ENCODE data around the gene SBK3.
A peak's percentile ranks its signal among the peaks of the same experiment; 100 is the strongest.
"Not testable (repeated sequence)": the region's sequence is repeated elsewhere in the genome, so short reads cannot be mapped to it uniquely, and the experiment has no call there.

Gene SBK3

DNA sequence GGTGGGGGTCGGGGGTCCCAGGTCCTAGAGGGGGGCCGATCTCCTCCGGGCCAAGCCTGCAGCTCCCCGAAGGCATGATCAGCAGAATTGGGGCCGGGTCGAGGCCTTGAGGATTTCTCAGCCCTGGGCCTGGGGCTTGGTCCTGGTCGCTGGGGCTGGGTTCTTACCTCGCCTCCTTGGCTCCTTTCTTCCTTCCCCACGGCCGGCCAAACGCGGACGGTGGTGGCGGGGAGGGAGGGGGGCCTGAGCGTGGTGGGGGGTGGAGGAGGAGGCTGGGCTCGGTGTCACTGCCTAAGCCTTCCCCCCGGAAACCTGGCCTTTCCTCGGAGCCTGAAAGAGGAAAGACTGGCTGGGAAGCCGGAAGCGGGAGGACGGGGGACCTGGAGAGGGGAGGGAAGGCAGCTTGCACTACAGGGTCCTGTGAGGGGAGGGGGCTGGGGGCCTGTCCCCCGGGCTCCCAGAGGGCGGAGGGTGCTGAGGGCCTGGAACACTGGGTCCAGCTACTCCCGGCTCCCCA is 35.3 kb upstream of the SBK3 start, which contains the start of gene ZNF579:
Gene ZNF579, minus strand, starts transcription at position 221 of the 517 bp plus-strand sequence. CDS start 1,209 bp downstream, outside the sequence.
- H3K9me3 Mint-ChIP-seq = no peaks in the 10 kb centered on the region
- H3K36me3 Mint-ChIP-seq (ENCODE audit: low read depth) = peaks cover 15% of the 10 kb centered on the region
- peaks cover 28% of the 10 kb centered on the region for H3K4me1 Mint-ChIP-seq (ENCODE audit: low read depth)
- peak within 1 kb of the TSS; percentile 95 for H3K4me3 Mint-ChIP-seq
- H3K27me3 Mint-ChIP-seq = no peaks in the 10 kb centered on the region
- H3K27ac Mint-ChIP-seq = peak within 1 kb of the TSS; percentile 92

DNA sequence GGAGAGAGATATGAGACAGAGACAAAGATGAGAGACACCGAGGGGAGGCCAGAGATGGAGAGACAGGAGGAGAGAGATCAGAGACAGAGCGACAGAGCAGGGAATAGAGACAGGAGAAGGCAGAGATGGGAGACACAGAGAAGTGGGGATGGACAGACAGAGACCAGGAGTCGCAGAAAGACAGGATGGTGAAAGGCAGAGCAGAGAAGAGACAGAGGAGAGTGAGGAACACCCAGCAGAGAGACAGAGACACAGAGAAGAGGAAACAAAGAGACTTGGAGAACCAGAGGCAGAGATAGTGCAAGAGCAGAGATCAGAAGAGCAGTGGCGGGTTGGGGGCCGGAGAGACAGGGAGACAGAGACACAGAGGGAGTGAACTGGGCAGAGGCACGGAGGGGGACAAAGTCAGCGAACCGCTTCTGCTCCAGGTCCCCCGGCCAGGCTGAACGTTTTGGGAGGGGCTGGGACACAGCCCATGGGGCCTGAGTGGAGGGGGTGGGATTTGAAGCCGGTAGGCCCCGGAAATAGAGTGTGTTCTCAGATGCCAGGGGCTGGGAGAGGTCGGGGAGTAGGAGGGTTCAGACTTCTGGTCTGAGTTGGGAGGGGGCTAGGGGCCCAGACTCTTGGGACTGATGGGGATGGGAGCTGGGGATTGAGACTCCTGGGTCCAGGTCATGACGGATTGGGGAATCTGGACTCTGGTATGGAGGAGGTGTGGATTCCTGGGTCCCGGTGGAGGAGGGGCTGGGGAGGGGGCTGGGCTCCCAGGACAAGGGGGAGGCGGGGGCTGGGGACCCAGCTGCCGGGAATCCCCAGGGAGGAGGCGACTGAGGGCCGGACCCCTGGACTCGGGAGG is 34.7 kb upstream of the SBK3 start:
- Mint-ChIP-seq H3K4me3 (peak overlapping the region; percentile 95), H3K9me3 (no peaks in the 10 kb centered on the region), H3K36me3 (ENCODE audit: low read depth) (peaks cover 15% of the 10 kb centered on the region), H3K4me1 (ENCODE audit: low read depth) (peaks cover 22% of the 10 kb centered on the region), H3K27me3 (no peaks in the 10 kb centered on the region), H3K27ac (peak overlapping the region; percentile 92)

DNA sequence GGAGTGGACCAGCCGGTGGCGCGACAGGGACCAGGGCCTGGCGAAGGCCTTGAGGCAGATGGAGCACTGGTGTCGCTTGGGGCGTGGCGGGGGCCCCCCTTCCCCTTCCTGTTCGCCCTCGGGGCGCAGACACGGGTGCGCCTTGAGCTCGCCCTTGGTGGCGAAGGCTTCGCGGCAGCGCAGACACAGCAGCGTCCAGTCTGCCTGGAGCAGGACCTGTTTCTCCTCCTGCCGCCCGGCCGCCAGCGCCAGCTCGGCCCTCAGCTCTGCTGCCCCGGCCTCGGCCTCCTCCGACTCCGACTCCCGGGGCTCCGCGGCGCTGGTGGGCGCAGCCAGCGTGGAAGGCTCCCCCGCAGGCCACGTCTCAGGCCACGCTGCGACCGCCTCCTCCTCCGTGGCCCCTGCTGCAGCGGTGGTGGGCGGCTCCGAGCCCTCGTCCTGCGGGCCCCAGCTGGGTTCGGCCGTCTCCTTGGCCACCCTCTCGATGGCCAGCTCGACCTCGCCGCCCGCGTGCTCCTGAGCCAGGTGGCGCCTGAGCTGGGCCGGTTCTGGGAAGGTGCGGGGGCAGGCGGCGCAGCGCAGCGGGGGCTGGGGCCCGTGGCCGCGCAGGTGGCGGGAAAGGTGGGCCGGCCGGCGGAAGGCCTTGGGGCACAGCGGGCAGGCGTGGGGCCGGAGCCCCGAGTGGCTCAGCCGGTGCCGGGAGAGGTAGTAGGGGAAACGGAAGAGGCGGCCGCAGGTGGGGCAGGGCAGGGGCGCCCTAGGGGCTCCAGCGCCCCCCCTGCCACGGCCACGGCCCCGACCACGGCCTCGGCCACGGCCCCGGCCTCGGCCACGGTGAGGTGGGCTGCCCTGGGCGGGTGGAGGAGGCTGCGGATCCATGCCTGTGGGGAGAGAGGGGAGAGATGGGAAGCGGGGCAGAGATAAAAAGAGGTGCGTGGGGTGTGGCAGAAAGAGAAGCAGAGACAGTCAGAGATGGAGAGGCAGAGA is 33.7 kb upstream of the SBK3 start:
- Mint-ChIP-seq H3K9me3 (no peaks in the 10 kb centered on the region), H3K27me3 (no peaks in the 10 kb centered on the region), H3K27ac (peak overlapping the region; percentile 92), H3K36me3 (ENCODE audit: low read depth) (peaks cover 15% of the 10 kb centered on the region), H3K4me1 (ENCODE audit: low read depth) (peaks cover 22% of the 10 kb centered on the region), H3K4me3 (peak overlapping the region; percentile 95)

DNA sequence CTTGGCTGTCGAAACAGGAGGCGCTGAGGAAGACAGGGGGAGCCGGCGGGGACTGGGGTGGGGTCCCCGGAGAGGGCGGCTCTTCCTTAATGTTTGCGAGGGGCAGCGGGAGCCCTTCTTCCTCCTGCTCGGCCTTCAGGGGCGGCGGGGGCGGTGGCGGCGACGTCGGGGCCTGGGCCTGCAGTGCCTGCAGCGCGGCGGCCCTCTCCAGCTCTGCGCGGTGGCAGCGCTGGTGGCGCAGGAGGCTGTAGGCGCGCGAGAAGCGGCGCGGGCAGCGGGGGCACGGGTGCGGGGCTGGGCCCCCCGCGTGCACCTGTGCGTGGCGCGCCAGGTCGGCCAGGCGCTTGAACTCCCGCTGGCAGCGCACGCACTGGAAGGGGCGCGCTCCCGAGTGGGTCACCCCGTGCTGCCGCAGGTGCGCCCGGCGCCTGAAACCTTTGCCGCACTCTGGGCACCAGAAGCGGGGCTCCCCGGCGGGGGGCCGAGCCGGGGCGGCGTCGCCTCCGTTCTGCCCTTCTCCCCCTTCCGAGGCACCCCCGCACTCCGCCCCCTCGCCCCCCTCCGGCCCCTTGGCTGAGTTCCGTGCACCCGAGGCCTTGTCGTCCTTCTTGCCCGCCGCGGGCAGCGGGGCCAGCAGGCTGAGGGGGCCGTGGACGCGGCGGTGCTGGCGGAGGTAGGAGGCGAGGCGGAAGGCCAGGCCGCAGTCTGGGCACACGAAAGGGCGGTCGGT is 32.9 kb upstream of the SBK3 start:
- Mint-ChIP-seq H3K36me3 (ENCODE audit: low read depth) (peaks cover 15% of the 10 kb centered on the region), H3K9me3 (no peaks in the 10 kb centered on the region), H3K27ac (no peak overlapping the region), H3K27me3 (no peaks in the 10 kb centered on the region), H3K4me3 (no peak overlapping the region), H3K4me1 (ENCODE audit: low read depth) (peaks cover 22% of the 10 kb centered on the region)

DNA sequence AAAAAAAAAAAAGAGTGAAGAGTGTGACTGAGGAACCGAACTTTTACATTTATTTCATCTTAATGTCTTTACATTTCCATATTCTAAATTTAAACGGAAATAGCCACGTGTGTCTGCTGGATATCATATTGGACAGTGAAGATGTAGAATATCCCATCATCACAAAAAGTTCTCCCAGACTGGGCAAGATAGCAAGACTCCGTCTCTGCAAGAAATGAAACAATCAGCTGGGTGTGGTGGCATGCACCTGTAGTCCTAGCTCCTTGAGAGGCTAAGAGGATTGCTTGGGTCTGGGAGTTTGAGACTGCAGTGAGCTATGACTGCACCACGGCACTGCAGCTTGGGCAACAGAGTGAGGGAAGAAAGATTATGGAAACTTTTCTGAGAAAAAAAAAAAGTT is 31.4 kb upstream of the SBK3 start:
- H3K27ac Mint-ChIP-seq = peak overlapping the region; percentile 28

DNA sequence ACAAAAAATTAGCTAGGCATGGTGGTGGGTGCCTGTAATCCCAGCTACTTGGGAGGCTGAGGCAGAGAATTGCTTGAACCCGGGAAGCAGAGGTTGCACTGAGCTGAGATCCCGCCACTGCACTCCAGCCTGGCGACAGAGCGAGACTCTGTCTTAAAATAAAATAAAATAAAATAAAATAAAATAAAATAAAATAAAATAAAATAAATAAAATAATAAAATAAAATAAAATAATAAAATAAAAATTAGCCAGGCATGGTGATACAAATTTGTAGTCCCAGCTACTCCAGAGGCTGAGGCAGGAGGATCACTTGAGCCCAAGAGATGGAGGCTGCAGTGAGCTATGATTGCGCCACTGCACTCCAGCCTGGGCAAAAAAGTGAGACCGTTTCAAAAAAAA is 28.6 kb upstream of the SBK3 start:
- not testable (repeated sequence) for H3K27ac Mint-ChIP-seq; H3K9me3 Mint-ChIP-seq; H3K4me3 Mint-ChIP-seq; H3K4me1 Mint-ChIP-seq (ENCODE audit: low read depth); H3K27me3 Mint-ChIP-seq
- peaks cover 10% of the 10 kb centered on the region for H3K36me3 Mint-ChIP-seq (ENCODE audit: low read depth)

More for the DNA sequence above, 31.4 kb upstream of the SBK3 start:
- no peaks in the 10 kb centered on the region for H3K9me3 Mint-ChIP-seq
- H3K27me3 Mint-ChIP-seq = no peaks in the 10 kb centered on the region
- H3K4me1 Mint-ChIP-seq (ENCODE audit: low read depth) = peaks cover 16% of the 10 kb centered on the region
- peaks cover 15% of the 10 kb centered on the region for H3K36me3 Mint-ChIP-seq (ENCODE audit: low read depth)
- no peak overlapping the region for H3K4me3 Mint-ChIP-seq

DNA sequence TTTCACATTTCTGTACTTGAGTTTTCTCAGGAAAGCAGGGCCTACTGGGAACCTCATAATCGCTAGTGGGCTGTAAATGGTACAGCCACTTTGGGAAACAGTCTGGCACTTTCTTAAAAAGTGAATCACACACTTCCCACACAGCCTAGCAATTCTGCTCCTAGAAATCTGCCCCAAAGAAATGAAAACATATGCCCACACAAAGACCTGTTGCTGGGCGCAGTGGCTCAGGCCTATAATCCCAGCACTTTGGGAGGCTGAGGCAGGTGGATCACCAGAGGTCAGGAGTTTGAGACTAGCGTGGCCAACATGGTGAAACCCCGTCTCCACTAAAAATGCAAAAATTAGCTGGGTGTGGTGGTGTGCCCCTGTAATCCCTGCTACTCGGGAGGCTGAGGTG is 24.1 kb upstream of the SBK3 start:
- not testable (repeated sequence) for H3K27me3 Mint-ChIP-seq; H3K4me3 Mint-ChIP-seq; H3K4me1 Mint-ChIP-seq (ENCODE audit: low read depth); H3K27ac Mint-ChIP-seq; H3K36me3 Mint-ChIP-seq (ENCODE audit: low read depth); H3K9me3 Mint-ChIP-seq

DNA sequence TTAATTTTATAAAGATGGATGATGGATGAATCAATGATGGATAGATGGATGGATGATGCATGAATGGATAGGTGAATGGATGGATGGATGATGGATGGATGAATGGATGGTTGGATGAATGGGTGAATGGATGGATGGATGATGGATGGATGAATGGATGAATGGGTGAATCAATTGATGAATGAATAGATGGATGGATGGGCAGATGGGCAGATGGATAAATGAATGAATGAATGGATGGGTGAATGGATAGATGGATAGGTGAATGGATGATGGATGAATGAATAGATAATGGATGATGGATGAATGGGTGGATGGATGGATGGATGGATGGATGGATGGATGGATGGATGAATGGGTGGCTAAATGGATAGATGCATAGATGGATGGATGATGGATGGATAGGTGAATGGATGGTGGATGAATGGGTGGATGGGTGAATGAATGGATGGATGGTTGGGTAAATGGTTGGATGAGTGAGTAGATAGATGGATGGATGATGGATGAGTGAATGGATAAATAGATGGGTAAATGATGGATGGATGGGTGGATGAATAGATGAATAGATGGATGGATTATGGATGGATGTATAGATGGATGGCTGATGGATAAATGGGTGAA is 22.5 kb upstream of the SBK3 start:
- no peaks in the 10 kb centered on the region for H3K4me1 Mint-ChIP-seq (ENCODE audit: low read depth)
- H3K27me3 Mint-ChIP-seq = peaks cover 6% of the 10 kb centered on the region
- no peak overlapping the region for H3K4me3 Mint-ChIP-seq
- H3K36me3 Mint-ChIP-seq (ENCODE audit: low read depth) = no peaks in the 10 kb centered on the region
- H3K27ac Mint-ChIP-seq = no peak overlapping the region
- no peaks in the 10 kb centered on the region for H3K9me3 Mint-ChIP-seq

DNA sequence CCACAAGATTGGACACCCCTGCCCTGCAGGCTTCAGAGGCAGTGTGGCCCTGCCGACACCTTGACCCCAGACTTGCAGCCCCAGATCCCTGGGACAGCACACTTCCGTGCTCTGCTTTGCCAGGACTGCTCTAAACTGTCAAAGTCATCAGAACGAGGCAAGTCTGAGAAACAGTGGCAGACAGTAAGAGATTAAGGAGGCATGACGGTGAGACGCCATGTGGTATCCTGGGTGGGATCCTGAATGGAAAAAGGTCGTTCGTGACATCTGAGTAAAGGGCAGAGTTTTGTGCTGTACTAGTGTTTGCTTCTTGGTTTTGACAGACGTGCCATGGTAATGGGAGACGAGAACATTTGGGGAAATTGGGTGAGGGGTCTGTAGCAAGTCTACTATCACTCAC is 21.5 kb upstream of the SBK3 start:
- Mint-ChIP-seq H3K27ac (no peak overlapping the region), H3K9me3 (no peaks in the 10 kb centered on the region), H3K27me3 (peaks cover 6% of the 10 kb centered on the region), H3K4me1 (ENCODE audit: low read depth) (no peaks in the 10 kb centered on the region), H3K4me3 (no peak overlapping the region), H3K36me3 (ENCODE audit: low read depth) (no peaks in the 10 kb centered on the region)

DNA sequence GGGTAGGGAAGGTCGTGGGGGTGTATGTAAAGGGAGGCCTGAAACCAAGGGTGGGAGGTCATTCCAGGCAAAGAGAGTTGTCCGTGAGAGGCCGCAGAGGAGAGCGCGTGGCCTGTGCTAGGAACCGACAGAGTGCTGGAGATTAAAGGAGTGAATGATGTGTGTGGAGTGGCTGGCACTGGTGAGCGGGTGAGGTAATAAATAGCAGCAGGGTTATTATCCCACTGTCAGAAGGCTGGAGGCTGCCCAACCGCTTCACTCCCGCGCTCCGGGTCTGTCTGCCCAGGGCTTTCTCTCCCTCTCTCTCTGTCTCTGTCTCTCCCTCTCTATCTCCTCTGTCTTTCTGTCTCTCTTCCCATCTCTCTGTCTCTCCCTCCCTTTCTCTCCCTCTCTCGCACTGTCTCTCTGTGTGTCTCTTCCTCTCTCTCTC is 17.9 kb upstream of the SBK3 start:
- Mint-ChIP-seq H3K27ac (no peak overlapping the region), H3K4me3 (no peak overlapping the region), H3K36me3 (ENCODE audit: low read depth) (no peaks in the 10 kb centered on the region), H3K9me3 (no peaks in the 10 kb centered on the region), H3K4me1 (ENCODE audit: low read depth) (no peaks in the 10 kb centered on the region), H3K27me3 (peaks cover 10% of the 10 kb centered on the region)

DNA sequence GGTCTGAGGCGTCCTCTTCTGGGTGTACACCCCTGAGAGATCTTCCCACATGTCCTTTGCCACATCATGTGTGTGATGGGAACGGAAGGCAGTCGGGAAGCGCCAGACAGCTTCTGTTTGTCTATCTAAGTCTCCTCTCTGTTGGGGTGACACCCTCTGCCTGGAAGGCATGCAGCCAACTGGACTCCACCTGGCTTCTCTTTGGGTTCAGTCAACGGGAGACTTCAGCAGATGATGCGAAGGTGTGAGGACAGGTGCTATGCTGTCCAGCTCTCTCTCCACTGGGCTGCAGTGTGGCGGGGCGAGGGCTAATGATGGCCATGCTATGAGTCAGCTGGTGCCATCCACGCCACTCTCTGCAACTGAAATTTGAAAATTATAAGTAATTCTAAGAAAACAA is 14.3 kb upstream of the SBK3 start:
- H3K36me3 Mint-ChIP-seq (ENCODE audit: low read depth) = no peaks in the 10 kb centered on the region
- no peaks in the 10 kb centered on the region for H3K9me3 Mint-ChIP-seq
- no peaks in the 10 kb centered on the region for H3K4me1 Mint-ChIP-seq (ENCODE audit: low read depth)
- H3K27ac Mint-ChIP-seq = no peak overlapping the region
- H3K27me3 Mint-ChIP-seq = peaks cover 4% of the 10 kb centered on the region
- H3K4me3 Mint-ChIP-seq = no peak overlapping the region

DNA sequence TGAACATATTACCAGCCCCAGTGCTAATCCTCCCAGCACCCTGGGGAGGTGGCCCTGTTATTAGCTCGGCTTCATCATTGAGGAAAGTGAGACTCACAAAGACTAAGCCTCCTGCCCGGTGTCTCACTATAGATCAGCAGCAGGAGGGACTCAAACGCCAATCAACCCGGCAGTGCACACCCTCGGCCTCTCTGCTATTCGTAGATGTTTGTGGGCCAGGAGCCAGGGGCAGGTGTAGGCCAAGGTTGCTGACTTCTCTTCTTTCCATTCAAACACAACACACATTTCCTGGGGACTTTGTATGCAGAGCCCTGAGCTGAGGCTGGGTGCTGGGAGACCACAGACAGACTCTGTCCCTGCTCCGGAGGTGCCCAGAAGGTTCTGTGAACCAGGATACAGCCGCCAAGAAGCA is 9.4 kb upstream of the SBK3 start:
- Mint-ChIP-seq H3K27me3 (peaks cover 4% of the 10 kb centered on the region), H3K9me3 (no peaks in the 10 kb centered on the region), H3K4me1 (ENCODE audit: low read depth) (no peaks in the 10 kb centered on the region), H3K4me3 (no peak overlapping the region), H3K27ac (no peak overlapping the region), H3K36me3 (ENCODE audit: low read depth) (no peaks in the 10 kb centered on the region)

DNA sequence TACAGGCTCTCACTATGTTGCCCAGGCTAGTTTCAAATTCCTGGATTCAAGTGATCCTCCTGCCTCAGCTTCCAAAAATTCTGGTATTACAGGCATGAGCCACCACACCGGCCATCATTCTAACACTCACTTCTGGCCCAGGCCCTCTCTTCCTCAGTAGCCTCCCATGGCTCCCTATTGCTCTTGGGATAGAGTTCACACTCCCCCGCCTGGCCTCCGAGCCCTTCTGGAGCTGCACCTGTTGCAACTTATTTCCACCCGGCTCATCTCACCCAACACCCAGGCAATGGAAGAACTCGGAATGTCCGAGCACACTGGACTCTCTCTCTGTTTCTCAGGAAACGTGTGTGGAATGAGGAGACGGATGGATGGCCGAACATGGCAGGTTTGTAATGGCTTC is 9.0 kb upstream of the SBK3 start:
- Mint-ChIP-seq H3K4me1 (ENCODE audit: low read depth) (no peaks in the 10 kb centered on the region), H3K4me3 (no peak overlapping the region), H3K36me3 (ENCODE audit: low read depth) (no peaks in the 10 kb centered on the region), H3K27ac (no peak overlapping the region), H3K27me3 (peaks cover 4% of the 10 kb centered on the region), H3K9me3 (no peaks in the 10 kb centered on the region)

Measured in stimulated activated naive CD8-positive, alpha-beta T cell treated with anti-CD3 and anti-CD28 coated beads, Interleukin-15, Interleukin-2, amounts not matched to agents 100 ng/mL and 50 ng/mL, for 24 hours (primary cell).